RWPE1 (cell line): ENCODE measurements around the gene TBX20.

Experiments used
- CTCF ChIA-PET: fragments of 350-600 bp; sonication (Branson Sonifier 250); formaldehyde crosslinking; extraction: SDS; loops from one replicate; lab custom pipeline; 2021; lab: Yijun Ruan, JAX
- POLR2A ChIA-PET: fragments of 400-600 bp; formaldehyde crosslinking; extraction: SDS; loops from one replicate; lab custom pipeline; 2020; ENCODE audit warnings: antibody characterized with exemption; ENCODE audit not compliant: low non-redundant PET; lab: Yijun Ruan, JAX
- DNase-seq: peaks from one replicate; pipeline ENCODE4 v3.0.0; 2012; ENCODE audit warnings: low spot score
- H3K27ac ChIP-seq: fragments of 450-650 bp; 2 replicates; pipeline ENCODE4 v1.5.1; 2017
- CTCF ChIP-seq: fragments of 450-650 bp; conservative IDR thresholded peaks from 2 replicates; pipeline ENCODE4 v1.5.1; 2017; ENCODE audit warnings: low read depth, mild to moderate bottlenecking

Gene TBX20

GRCh38 chr7:35261041-35261440, 7.1 kb upstream of the TBX20 start:
- CTCF ChIA-PET = no interaction called here
- POLR2A ChIA-PET = no interaction called here
- DNase-seq = no peak
- no peak overlapping the region for H3K27ac ChIP-seq
- TF ChIP-seq CTCF = no peak

- POLR2A ChIA-PET = no interaction called here
Observed at GRCh38 chr7:35260246-35260645, 6.3 kb upstream of the TBX20 start.

GRCh38 chr7:35259523-35259908, 5.6 kb upstream of the TBX20 start:
- H3K27ac ChIP-seq = no peak overlapping the region
- no peak for DNase-seq
- ChIA-PET CTCF (no interaction called here), POLR2A (no interaction called here)
- no peak for TF ChIP-seq CTCF

More at GRCh38 chr7:35260246-35260645, 6.3 kb upstream of the TBX20 start:
- CTCF ChIA-PET = no interaction called here
- no peak for DNase-seq
- no peak for TF ChIP-seq CTCF
- H3K27ac ChIP-seq = no peak overlapping the region

GRCh38 chr7:35258868-35259522, 5.1 kb upstream of the TBX20 start:
- no peak overlapping the region for H3K27ac ChIP-seq
- ChIA-PET CTCF (no interaction called here), POLR2A (no interaction called here)
- DNase-seq = no peak
- TF ChIP-seq CTCF = no peak

GRCh38 chr7:35258125-35258867, 4.4 kb upstream of the TBX20 start:
- TF ChIP-seq CTCF = no peak
- DNase-seq = no peak
- ChIA-PET CTCF (no interaction called here), POLR2A (no interaction called here)
- no peak overlapping the region for H3K27ac ChIP-seq

GRCh38 chr7:35257251-35258124, 3.6 kb upstream of the TBX20 start:
- DNase-seq = no peak
- CTCF ChIA-PET = no interaction called here
- POLR2A ChIA-PET = no interaction called here
- H3K27ac ChIP-seq = no peak overlapping the region
- no peak for TF ChIP-seq CTCF
